ENCODE results near the gene NCLN. TPM values are rescaled to one million over a fixed set of nuclear protein-coding genes. Genes with fewer than 3 reads are reported as not detected.
A peak's percentile ranks its signal among the peaks of the same experiment; 100 is the strongest.

NCLN gene
- polyA plus RNA-seq, 3 donors from 2014 or later: 22.8 to 58.8 (median 55.2) TPM

- peak in 2 of 3 donors; percentile 14 to 39 for DNase-seq
- no peak overlapping the region for H3K27ac Mint-ChIP-seq
- H3K9me3 Mint-ChIP-seq: no peaks in the 10 kb centered on the region
- H3K4me1 Mint-ChIP-seq: no peaks in the 10 kb centered on the region
- H3K27me3 Mint-ChIP-seq (ENCODE audit: low read depth in 3 of 3): peaks cover 0 to 10% (median 3%) of the 10 kb centered on the region in 3 donors
- no peaks in the 10 kb centered on the region for H3K36me3 Mint-ChIP-seq
- H3K4me3 Mint-ChIP-seq: no peak overlapping the region
Measured at GRCh38 chr19:3243819-3244700, 58.3 kb downstream of the NCLN start.

- DNase-seq: no peak
- Mint-ChIP-seq H3K36me3 (no peaks in the 10 kb centered on the region), H3K4me3 (no peak overlapping the region), H3K9me3 (no peaks in the 10 kb centered on the region), H3K27ac (no peak overlapping the region), H3K4me1 (no peaks in the 10 kb centered on the region), H3K27me3 (ENCODE audit: low read depth in 3 of 3) (peaks cover 0 to 5% (median 3%) of the 10 kb centered on the region in 3 donors)
Measured at GRCh38 chr19:3245050-3245449, 59.3 kb downstream of the NCLN start.

GRCh38 chr19:3248728-3249326 lies 63.1 kb downstream of the NCLN start:
- Mint-ChIP-seq H3K27ac (no peak overlapping the region), H3K36me3 (no peaks in the 10 kb centered on the region), H3K9me3 (peaks cover 0 to 2% (median 0%) of the 10 kb centered on the region in 6 donors), H3K4me3 (no peak overlapping the region), H3K4me1 (no peaks in the 10 kb centered on the region), H3K27me3 (ENCODE audit: low read depth in 3 of 3) (peaks cover 4 to 6% (median 5%) of the 10 kb centered on the region in 3 donors)
- DNase-seq: no peak

GRCh38 chr19:3249408-3249807 lies 63.7 kb downstream of the NCLN start:
- DNase-seq: no peak
- Mint-ChIP-seq H3K27me3 (ENCODE audit: low read depth in 3 of 3) (peaks cover 5 to 6% (median 6%) of the 10 kb centered on the region in 3 donors), H3K9me3 (peaks cover 0 to 5% (median 1%) of the 10 kb centered on the region in 6 donors), H3K4me3 (no peak overlapping the region), H3K4me1 (no peaks in the 10 kb centered on the region), H3K36me3 (no peaks in the 10 kb centered on the region), H3K27ac (no peak overlapping the region)

- Mint-ChIP-seq H3K9me3 (peaks cover 0 to 6% (median 2%) of the 10 kb centered on the region in 6 donors), H3K4me3 (no peak overlapping the region), H3K27me3 (ENCODE audit: low read depth in 3 of 3) (peaks cover 5 to 7% (median 6%) of the 10 kb centered on the region in 3 donors), H3K36me3 (no peaks in the 10 kb centered on the region), H3K27ac (no peak overlapping the region), H3K4me1 (no peaks in the 10 kb centered on the region)
- peak in 2 of 3 donors; percentile 18 to 19 for DNase-seq
Measured at GRCh38 chr19:3250675-3251074, 64.9 kb downstream of the NCLN start.

GRCh38 chr19:3251229-3251628 lies 65.5 kb downstream of the NCLN start:
- H3K36me3 Mint-ChIP-seq: no peaks in the 10 kb centered on the region
- peaks cover 3 to 7% (median 5%) of the 10 kb centered on the region in 3 donors for H3K27me3 Mint-ChIP-seq (ENCODE audit: low read depth in 3 of 3)
- H3K4me3 Mint-ChIP-seq: no peak overlapping the region
- no peak for DNase-seq
- no peak overlapping the region for H3K27ac Mint-ChIP-seq
- no peaks in the 10 kb centered on the region for H3K4me1 Mint-ChIP-seq
- H3K9me3 Mint-ChIP-seq: peaks cover 0 to 6% (median 2%) of the 10 kb centered on the region in 6 donors

GRCh38 chr19:3252650-3253049 lies 66.9 kb downstream of the NCLN start:
- no peak for DNase-seq
- no peaks in the 10 kb centered on the region for H3K4me1 Mint-ChIP-seq
- H3K27ac Mint-ChIP-seq: no peak overlapping the region
- H3K36me3 Mint-ChIP-seq: no peaks in the 10 kb centered on the region
- H3K4me3 Mint-ChIP-seq: no peak overlapping the region
- H3K27me3 Mint-ChIP-seq (ENCODE audit: low read depth in 3 of 3): peaks cover 3 to 6% (median 5%) of the 10 kb centered on the region in 3 donors
- H3K9me3 Mint-ChIP-seq: peaks cover 0 to 6% (median 2%) of the 10 kb centered on the region in 6 donors

GRCh38 chr19:3253270-3253669 lies 67.5 kb downstream of the NCLN start:
- no peak overlapping the region for H3K4me3 Mint-ChIP-seq
- peaks cover 3 to 5% (median 4%) of the 10 kb centered on the region in 3 donors for H3K27me3 Mint-ChIP-seq (ENCODE audit: low read depth in 3 of 3)
- no peaks in the 10 kb centered on the region for H3K36me3 Mint-ChIP-seq
- H3K4me1 Mint-ChIP-seq: no peaks in the 10 kb centered on the region
- H3K9me3 Mint-ChIP-seq: peaks cover 0 to 6% (median 2%) of the 10 kb centered on the region in 6 donors
- no peak for DNase-seq
- H3K27ac Mint-ChIP-seq: no peak overlapping the region

GRCh38 chr19:3254520-3254919 lies 68.8 kb downstream of the NCLN start:
- Mint-ChIP-seq H3K27me3 (ENCODE audit: low read depth in 3 of 3) (peaks cover 3 to 8% (median 5%) of the 10 kb centered on the region in 3 donors), H3K9me3 (peaks cover 0 to 6% (median 2%) of the 10 kb centered on the region in 6 donors), H3K4me1 (no peaks in the 10 kb centered on the region), H3K4me3 (no peak overlapping the region), H3K27ac (no peak overlapping the region), H3K36me3 (no peaks in the 10 kb centered on the region)
- DNase-seq: no peak

- no peak for DNase-seq
- Mint-ChIP-seq H3K9me3 (peaks cover 0 to 6% (median 2%) of the 10 kb centered on the region in 6 donors), H3K27me3 (ENCODE audit: low read depth in 3 of 3) (peaks cover 3 to 7% (median 5%) of the 10 kb centered on the region in 3 donors), H3K27ac (no peak overlapping the region), H3K4me1 (no peaks in the 10 kb centered on the region), H3K4me3 (no peak overlapping the region), H3K36me3 (no peaks in the 10 kb centered on the region)
Measured at GRCh38 chr19:3257071-3257470, 71.3 kb downstream of the NCLN start.

Other genes starting within 250 kb of the NCLN start
- 1 to 10 TPM in 2 of 3 donors, not detected in 1; 1.1 to 2.1 TPM for gene ZNF77, start 241.0 kb upstream of the NCLN start, polyA plus RNA-seq
- gene TLE6, start 208.4 kb upstream of the NCLN start, polyA plus RNA-seq: 1 to 10 TPM in 2 of 3 donors, under 1 TPM in 1; 0.34 to 2.3 (median 1.8) TPM
- 1 to 10 TPM; 1.2 to 2.4 (median 1.3) TPM for gene TLE2, start 156.7 kb upstream of the NCLN start, polyA plus RNA-seq
- gene TLE5, start 123.4 kb upstream of the NCLN start, polyA plus RNA-seq: 100 to 1,000 TPM; 382 to 635 (median 466) TPM
- under 1 TPM in 1 of 3 donors, not detected in 2; 0.09 TPM for gene GNA11, start 91.6 kb upstream of the NCLN start, polyA plus RNA-seq
- 1 to 10 TPM in 2 of 3 donors, under 1 TPM in 1; 0.25 to 2.8 (median 2.3) TPM for gene GNA15, start 49.9 kb upstream of the NCLN start, polyA plus RNA-seq
- 100 to 1,000 TPM; 238 to 344 (median 258) TPM for gene S1PR4, start 7.2 kb upstream of the NCLN start, polyA plus RNA-seq
- gene CELF5, start 38.7 kb downstream of the NCLN start, polyA plus RNA-seq: not detected
- gene NFIC, start 180.7 kb downstream of the NCLN start, polyA plus RNA-seq: 10 to 100 TPM in 1 of 3 donors, 1 to 10 TPM in 1, not detected in 1; 2.8 to 13.3 TPM

Data from immature natural killer cell (primary cell).